ENCODE results near the gene SEMA5A.

- TF ChIP-seq ZNF274 (IDR thresholded peaks at IDR 0.05; ENCODE audit: low read depth, low read length) (no peak), SUZ12 (IDR thresholded peaks at IDR 0.05; ENCODE audit: extremely low read depth, insufficient read depth, insufficient read length) (no peak), YY1 (IDR thresholded peaks at IDR 0.05; ENCODE audit: insufficient read depth, insufficient read length) (no peak)
These were observed 213.8 kb downstream of the SEMA5A start for GRCh38 chr5:9332026-9332425.

All from NT2/D1 (cell line).